Sigmoid colon (tissue), 4 donors: ENCODE results near the gene RNH1.

ENCODE experiments used
- CTCF ChIP-seq, 4 experiments: fragments of 450-650 bp in 3 of 4; fragments of 200-600 bp in 1 of 4; IDR thresholded peaks; one replicate each; pipeline ENCODE4 v1.5.1; 2016 to 2019; ENCODE audit warnings: antibody characterized with exemption in 4 of 4, mild to moderate bottlenecking in 3 of 4, moderate library complexity in 2 of 4
- EP300 ChIP-seq, 4 donors: sonication (generic); formaldehyde crosslinking; IDR thresholded peaks; one replicate each; pipeline ENCODE4 v1.6.1; 2017; ENCODE audit warnings: antibody characterized with exemption in 4 of 4
- POLR2A ChIP-seq, 2 donors: fragments of 450-650 bp; IDR thresholded peaks; one replicate each; pipeline ENCODE4 v1.6.1; 2016; ENCODE audit warnings: antibody characterized with exemption in 2 of 2, mild to moderate bottlenecking in 2 of 2, moderate library complexity in 2 of 2
- POLR2AphosphoS5 ChIP-seq, 4 donors: sonication (generic); formaldehyde crosslinking; IDR thresholded peaks; one replicate each; pipeline ENCODE4 v1.6.1; 2017; ENCODE audit warnings: antibody characterized with exemption in 4 of 4

GRCh38 chr11:488579-488978 is 18.5 kb downstream of the RNH1 start:
- TF ChIP-seq CTCF (IDR thresholded peaks at IDR 0.05) (no peak), POLR2A (IDR thresholded peaks at IDR 0.05) (no peak), EP300 (IDR thresholded peaks at IDR 0.05) (no peak), POLR2AphosphoS5 (IDR thresholded peaks at IDR 0.05) (no peak)
